GM19438 (cell line): ENCODE results near the gene SND1.

Experiments
- ATAC-seq: cut with Tn5 transposase; IDR thresholded peaks from one replicate; pipeline ENCODE4 v1.9.1; 2021; ENCODE audit warnings: low read depth; ENCODE audit not compliant: unreplicated experiment

SND1 gene

DNA sequence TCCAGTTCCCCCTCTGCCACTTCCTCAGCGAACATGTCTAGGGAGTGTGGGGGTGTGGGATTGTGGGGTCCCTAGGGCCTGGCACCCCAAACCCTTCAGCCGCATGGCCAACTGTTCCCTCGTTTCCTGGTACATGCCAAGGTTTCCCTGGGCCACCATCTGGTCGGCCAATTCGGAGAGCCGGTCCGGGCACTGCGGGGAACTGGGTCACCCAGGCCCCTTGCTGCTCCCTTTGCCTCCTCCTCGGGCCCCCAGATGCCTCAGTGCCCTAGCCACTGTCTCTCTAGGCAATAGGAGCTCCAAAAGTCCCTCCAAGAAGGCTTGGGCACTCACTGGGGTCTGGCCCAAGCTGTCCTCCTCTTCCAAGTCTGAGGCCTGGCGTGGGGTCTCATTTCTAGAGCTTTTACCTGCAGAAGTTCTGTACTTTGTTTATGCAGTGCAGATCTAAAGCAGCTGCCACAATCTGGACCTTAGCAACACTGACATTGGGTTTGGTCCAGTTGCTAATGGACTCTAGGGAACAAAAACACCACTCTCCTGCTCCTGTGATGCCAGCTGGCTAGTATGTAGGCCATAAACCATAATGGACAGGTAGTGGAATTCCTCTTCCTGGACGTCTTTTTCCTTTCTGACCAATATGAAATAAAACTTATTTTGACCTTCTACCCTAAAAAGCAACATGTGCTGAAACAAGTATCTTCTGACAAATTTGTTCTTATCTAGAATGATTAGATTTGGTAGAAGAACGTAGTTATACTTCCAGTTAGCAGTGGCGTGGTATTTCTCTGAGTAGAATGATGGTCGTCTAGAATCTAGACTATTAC, 206.3 kb downstream of the SND1 start:
- no peak for ATAC-seq

DNA sequence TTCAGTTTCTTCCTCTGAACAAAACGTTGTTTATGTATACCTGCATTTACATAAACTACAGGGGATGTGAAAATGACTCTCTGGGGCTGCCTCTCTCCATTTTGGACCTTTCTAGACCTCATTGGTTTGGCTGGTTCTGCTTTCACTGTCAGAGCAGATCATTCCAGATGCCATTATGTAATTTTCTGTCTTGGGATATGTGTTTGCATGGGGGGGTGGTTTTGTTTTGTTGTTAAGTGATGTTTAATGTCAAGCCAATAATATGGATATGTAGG, 206.9 kb downstream of the SND1 start:
- no peak for ATAC-seq

DNA sequence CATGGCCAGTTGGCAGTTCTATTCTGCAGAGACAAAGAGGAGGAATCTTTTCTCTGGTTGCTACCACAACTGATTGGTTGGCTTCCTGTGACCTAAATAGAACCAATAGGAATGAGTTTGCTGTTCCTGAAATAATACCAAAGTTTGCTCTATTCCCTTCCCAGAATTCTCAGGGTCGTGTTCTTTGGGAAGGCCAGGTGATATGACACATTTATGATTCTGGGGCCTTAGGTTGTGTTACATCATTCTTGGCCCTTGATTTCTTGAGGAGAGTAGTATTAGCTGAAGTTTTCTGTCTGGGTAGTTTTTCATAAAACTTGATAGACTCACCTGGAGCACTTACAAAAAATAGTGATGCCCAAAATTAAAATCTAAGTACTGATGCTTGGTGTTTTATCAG, 207.3 kb downstream of the SND1 start:
- ATAC-seq = no peak

DNA sequence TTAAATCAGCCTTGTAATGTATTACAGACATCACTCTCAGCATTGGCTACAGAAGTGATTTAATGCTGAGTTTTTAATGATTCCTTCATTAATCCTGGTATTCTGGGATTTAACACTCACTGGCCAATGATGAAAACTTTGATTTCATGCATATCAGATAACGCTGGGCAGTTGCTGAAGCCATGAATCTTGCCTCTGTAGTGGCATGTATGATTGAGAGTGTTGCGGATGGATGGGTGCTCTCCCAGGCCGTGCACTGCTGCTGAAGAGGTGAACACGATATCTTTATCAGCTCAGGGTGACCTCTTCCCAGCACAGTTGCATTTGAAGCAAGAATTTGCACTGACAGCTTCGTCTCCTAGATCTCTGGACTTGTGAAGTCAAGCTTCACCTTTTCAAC, 210.5 kb downstream of the SND1 start:
- ATAC-seq = no peak

DNA sequence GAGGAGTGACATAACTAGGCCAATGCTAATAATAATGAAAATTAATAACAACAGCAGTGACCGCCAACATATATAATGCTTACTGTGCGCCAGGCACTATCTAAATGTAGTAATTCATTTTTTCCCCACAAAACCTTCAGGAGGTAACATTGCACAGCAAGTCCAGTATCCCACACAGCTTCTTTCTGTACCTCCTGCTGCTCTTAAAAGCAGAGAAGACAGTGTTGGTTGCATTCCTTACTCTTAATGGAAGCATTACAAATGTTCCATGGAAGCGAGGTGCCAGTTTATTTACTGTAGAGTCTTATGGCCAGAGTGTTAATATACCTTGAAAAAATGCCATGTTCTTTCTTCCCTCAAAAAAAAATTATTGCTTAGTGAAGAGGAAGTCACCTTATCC, 211.1 kb downstream of the SND1 start:
- no peak for ATAC-seq

DNA sequence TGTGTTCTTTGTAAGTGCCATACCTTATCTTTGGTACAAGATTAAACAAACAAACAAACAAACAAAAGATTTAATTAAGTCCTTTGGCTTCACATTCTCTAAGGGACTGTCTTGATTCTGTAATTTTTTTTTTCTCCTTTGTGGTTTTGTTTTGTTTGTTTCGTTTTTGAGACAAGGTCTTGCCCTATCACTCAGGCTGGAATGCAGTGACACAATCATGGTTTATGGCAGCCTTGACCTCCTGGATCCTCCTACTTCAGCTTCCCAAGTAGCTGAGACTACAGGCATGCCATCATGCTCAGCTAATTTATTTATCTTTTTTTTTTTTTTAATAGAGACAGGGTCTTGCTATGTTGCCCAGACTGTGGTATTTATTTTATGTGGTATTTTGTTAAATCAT, 213.5 kb downstream of the SND1 start:
- no peak for ATAC-seq

DNA sequence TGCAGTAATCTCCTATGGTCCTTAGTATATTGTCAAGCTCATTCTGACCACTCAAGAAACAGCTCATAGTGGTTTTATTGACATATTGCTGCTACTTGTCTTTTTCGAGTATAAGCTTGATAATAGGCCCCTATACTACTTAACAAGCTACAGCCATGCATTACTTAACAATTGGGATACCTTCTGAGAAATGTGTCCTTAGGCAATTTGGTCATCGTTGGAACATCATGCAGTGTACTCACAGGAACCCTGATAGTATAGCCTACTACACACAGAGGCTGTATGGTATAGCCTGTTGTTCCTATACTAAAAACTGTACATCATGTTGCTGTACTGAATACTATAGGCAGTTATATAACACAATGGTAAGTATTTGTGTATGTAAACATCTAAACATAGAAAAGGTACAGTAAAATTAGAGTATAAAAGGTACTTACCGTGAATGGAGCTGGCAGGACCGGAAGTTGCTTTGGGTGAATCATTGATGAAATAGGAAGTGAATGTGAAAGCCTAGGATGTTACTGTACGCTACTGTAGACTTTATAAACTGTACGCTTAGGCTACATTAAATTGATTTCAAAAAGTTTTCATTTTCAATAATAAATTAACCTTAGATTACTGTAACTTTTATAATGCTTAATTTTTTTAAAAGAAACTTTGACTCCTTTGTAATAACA, 218.4 kb downstream of the SND1 start:
- peak; percentile 79 for ATAC-seq

DNA sequence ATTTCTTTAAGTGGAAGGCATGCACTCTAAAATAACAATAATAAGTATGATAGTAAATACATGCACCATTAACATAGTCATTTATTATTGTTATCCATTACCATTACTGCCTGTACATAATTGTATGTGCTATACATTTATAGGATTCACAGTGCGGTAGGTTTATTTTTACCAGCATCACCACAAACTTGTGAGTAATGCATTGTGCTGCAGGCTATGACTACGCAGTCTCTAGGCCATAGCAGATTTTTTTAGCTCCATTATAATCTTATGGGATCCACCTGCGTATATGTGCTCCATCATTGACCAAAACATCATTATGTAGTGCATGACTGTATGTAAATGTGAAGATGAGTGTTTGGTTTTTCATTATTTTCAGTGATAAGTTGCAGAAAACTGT, 219.2 kb downstream of the SND1 start:
- no peak for ATAC-seq

DNA sequence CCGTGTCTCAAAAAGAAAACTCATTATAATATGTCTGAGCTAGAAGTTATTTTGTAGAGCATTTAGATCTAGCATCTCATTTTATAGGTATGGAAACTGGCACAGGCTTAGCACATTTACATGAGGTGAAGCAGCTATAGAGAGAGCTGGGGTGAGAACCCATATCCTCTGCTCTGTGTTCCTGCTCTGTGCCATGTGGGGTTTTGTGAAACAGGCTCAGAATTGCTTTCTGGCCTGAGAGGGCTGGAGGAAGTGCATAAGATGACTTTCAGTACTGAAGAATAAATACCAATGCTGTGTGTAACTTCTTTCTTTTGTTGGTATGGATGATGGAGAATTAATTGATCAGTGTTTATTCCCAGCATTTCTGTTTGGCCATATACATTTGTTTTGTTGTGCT, 220.1 kb downstream of the SND1 start:
- ATAC-seq = peak; percentile 63

DNA sequence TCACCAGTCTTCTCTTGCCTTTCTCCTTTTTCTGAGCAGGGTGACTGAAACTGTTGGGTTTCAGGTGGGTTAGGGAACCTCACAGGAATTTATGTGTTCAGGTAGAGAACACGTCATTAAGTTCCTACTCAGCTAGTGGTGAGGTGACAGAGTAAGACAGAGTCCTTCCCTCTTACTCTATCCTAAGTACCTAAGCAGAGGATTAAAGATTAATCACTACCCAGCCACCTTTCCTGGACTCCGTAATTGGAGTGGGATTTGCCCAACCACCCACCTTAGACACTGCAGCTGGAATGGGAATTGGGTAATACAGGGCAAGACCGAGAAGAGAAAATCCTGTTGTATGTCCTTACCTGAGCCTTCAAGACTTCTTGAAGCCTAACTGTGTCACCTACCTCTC, 221.2 kb downstream of the SND1 start:
- ATAC-seq = no peak

DNA sequence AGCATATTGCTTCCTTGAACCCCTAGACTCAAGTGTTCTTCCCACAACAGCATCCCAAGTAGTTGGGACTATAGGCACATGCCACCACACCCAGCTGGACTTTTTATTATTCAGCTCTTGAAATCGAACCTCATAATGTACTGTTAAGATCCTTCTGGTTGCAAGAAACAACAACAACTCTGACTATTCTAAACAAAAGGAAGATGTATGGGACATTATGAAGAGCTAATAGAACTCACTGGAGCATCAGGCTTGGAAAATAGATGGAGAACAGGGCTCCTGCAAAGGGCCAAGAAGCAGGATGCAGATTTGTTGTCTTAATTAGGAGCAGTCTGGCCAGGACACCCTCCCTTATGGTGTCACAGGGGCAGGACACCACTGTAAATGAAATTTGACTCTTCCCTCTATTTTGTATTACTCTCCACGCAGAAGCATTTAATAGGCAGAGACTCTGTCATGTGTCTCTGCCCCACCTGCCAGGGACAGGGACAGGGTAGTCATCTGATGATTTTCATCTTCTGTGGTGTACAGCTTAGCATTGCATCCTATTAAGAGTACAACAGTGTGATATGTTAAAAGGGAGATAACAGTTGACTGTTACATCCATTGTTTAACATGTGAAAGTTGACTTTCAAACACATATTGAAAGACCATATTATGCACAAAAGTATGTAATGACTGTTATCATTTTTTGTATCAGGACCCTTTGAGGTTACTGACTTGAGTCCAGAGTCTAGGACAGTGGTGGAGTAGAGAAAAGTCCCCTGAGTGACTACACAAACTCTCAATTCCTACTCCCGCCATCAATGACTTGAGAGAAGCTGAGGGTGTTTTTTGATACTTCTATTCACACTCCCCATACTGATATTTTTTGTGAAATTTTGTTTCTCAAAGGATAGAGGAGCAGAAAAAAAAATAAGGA, 222.0 kb downstream of the SND1 start:
- no peak for ATAC-seq

DNA sequence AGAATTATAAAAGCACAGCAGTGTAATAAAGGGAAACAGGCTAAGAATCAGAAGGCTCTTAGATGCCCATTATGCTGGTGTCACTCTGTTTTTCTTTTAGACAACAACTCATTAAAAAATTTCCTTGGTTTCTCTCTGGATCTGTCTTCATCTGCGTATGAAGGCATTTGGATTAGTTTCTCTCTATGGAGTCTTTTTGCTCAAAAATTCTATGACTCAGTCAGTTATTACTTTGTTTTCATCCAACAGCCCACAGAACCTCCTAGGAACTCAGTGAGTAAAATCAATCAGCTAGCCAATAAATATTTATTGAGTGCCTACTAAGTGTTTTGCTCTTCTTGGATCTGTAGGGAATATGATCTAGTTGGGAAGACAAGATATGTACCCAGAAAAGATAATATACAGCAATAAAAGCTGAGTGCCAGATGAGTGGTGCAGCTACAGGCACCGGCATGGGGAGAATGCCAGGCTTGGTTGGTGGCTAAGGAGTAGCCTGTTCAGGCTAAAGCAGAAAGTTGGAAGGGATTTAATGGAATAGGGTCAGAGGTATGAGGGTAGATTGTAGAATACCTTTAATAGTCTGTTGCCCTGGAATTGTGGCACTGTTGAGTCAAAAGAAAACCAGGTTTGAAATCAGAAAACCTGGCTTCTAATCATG, 223.1 kb downstream of the SND1 start:
- ATAC-seq = no peak

DNA sequence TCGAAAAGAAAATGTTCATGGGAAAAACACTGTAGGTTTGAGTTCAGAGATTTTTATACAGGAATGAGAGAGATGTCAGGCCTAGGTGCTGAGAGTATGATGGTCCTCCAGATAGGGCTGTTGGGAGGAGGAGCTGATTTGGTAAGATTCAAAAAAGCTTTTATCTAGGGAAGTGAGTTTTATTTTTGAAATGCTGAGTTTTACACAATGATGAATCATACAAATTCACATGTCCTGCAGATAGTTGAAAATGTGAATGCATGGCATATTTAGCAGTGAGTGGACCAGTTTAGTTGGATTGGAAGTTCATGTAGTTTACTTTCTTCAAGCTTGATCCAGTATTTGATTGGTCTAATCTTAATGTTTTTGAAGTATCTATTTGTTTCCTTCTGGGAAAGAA, 224.4 kb downstream of the SND1 start:
- ATAC-seq = no peak

DNA sequence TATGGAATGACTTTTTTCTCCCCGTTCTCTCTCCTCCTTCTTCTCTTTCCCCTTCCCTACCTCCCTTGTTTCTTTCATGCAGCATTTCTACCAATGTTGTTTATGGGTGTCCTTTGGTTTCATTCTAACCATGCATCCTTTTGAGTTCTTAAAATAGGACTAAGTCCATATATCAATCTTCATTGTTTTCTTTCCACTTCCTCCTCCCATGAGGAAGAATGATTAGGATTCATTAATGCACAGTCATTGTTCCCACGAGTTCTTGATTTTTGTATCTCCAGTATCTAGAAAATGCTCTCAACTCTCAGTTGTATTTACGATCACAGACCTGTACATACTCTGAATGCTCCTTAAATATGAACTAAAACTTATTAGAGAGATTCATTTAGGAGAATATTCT, 226.0 kb downstream of the SND1 start:
- no peak for ATAC-seq

DNA sequence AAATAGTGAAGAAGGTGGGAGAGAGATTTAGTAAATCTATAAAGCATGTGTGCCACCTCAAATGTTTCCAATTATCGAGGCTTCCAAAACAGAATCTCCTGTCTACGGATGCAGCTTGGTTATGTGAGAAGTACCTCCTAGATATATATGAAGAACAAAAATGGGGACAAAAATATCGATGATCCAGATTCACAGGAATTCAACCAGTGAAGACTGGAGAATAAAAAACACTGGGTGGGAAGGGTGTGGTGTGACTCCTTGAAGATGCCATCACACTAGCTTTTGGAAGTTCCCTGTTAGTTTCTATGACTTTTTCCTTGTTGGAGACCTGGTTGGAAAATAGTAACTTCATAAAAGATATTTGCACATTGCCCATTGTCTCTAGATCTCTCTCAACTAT, 226.8 kb downstream of the SND1 start:
- no peak for ATAC-seq

DNA sequence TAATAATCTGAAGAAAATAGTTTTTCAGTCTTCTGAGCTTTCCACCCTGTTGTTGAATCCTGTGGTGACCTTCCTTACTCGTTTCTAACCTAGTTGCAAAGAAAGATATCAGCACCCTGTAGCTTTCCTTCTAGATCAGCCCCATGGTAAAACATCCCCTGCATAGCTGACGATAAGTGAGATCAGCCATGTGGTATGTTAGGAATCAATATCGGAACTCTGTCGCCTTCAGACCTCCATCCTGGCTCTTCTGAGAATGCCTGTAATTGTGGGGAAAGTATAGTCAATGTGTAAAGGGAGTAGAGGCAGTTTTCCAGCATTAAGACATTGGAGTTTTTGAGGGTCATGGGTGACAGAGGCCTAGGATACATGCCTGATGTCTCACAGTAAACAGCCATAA, 227.4 kb downstream of the SND1 start:
- no peak for ATAC-seq

DNA sequence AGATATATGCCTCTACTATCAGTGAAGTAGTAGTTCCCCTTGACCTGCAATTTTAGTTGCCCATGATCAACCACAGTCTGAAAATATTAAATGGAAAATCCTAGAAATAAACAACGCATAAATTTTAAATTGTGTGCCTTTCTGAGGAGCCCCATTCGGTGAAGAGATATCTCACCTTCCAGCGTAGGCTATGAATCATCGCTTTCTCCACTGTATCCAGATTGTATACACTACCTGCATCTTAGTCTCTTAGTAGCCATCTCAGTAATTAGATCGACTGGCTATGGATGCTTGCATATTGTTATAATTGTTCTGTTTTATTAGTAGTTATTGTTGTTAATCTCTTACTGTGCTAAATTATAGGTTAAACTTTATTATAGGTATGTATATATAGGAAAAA, 227.9 kb downstream of the SND1 start:
- ATAC-seq = no peak

DNA sequence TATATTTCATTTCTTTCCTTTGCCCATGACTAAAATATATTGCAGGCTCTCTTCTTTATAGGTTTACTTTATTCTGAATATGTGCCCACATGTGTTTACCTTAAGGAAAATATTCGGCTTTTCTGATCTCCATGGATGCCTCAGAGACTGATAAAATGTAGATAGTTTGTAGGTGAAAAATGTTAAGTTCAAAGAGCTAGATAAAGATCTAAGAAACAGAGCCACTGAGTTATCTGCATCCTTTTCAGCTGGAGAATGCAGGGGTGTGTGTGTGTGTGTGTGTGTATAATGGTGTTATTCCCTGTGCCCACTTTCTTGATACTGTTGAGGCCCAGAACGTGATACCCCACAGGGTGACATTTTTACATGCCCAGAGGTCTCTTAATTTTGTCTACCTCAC, 228.5 kb downstream of the SND1 start:
- ATAC-seq = no peak

DNA sequence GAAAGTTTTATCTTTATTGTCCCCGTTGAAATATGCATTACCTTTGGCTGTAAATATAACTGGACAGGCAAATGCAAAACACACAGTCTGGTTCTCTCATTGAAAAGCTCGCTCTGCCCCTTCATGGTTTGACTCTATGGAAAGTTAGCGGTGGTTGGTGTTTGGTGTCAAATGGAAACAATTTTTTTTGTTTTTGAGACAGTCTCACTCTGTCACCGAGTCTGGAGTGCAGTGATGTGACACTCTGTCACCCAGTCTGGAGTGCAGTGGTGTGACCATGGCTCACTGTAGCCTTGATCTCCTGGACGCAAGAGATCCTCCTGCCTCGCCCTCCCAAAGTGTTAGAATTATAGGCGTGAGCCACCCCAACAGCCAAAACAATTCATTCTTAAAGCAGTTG, 229.6 kb downstream of the SND1 start:
- no peak for ATAC-seq

DNA sequence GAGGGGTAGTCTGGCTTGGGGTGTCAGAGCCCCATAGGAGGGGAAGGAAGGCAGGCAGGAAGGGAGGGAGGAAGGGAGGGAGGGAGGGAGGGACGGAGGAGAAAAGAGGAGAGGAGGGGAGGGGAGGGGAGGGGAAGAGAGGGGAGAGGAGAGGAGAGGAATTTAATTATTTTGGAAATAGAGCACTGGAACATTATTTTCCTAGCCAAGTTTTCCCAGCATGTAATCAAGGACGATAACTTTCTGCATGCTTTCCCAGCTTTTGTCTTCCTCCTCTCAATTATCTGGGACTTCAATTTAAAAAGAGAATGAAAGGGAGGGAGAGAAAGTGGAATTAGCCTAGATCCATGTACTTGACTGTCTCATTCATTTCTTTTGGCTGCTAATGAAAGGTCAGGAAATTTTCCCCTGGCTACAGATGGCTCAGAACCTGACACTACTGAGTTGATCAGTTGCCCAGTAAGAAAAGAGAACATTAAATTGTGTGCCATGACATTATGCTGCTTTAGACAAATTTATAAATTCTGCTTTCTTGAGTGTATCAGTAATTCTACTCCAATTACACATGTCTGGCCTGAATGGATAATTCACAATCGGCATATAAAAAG, 230.4 kb downstream of the SND1 start:
- no peak for ATAC-seq
